Measurements from ENCODE around the gene VENTX. TPM values are rescaled to one million over a fixed set of nuclear protein-coding genes. Genes with fewer than 3 reads are reported as not detected.
"Not testable (repeated sequence)": the region's sequence is repeated elsewhere in the genome, so short reads cannot be mapped to it uniquely, and the experiment has no call there.

Gene VENTX
- total RNA-seq, 4 donors from 2014 or later: 0.13 to 1.3 (median 0.34) TPM

- intact Hi-C loops (cut with DNase I; ENCODE audit: low total_unique reads): no loop called here
- DNase-seq: no peak
- Histone ChIP-seq H3K27me3 (peaks cover 0 to 35% (median 16%) of the 10 kb centered on the region in 3 donors), H3K4me3 (no peak overlapping the region), H3K27ac (no peak overlapping the region), H3K9me3 (no peaks in the 10 kb centered on the region), H3K36me3 (no peaks in the 10 kb centered on the region), H3K4me1 (no peaks in the 10 kb centered on the region)
- in situ Hi-C loops (cut with MboI; ENCODE audit: low sequenced_read_pairs in 4 of 4): no loop called here
- TF ChIP-seq CTCF (IDR thresholded peaks at IDR 0.05 in 4 of 5, conservative IDR thresholded peaks at IDR 0.05 in 1 of 5): no peak
- no peak for TF ChIP-seq POLR2A (IDR thresholded peaks at IDR 0.05)
- no peak for ATAC-seq
Measured at GRCh38 chr10:133217800-133218589, 19.7 kb upstream of the VENTX start.

GRCh38 chr10:133218891-133219290, 18.8 kb upstream of the VENTX start:
- in situ Hi-C loops (cut with MboI; ENCODE audit: low sequenced_read_pairs in 4 of 4): no loop called here
- Histone ChIP-seq H3K4me3 (no peak overlapping the region), H3K36me3 (no peaks in the 10 kb centered on the region), H3K4me1 (no peaks in the 10 kb centered on the region), H3K27me3 (peaks cover 0 to 35% (median 15%) of the 10 kb centered on the region in 3 donors), H3K27ac (no peak overlapping the region), H3K9me3 (no peaks in the 10 kb centered on the region)
- ATAC-seq (no peak), DNase-seq (no peak)
- intact Hi-C loops (cut with DNase I; ENCODE audit: low total_unique reads): no loop called here
- TF ChIP-seq POLR2A (IDR thresholded peaks at IDR 0.05): no peak
- TF ChIP-seq CTCF (IDR thresholded peaks at IDR 0.05 in 4 of 5, conservative IDR thresholded peaks at IDR 0.05 in 1 of 5): no peak

DNA sequence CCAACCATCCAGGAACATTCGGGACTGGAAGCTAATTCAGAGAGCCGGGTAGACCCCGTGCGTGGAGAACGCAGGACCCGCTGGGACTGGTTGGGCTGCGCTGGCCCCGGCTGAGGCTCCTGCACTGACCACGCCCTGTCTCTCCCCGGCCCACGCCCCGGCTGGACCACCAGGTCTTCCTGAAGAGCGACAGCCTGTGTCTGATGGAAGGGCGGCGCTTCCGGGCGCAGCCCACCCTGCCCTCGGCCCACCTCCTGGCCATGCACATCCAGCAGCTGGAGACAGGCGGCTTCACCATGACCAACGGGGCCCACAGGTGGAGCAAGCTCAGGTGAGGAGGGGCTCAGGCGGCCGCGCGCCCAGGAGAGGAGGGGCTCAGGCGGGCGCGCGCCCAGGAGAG, 17.9 kb upstream of the VENTX start:
- Histone ChIP-seq H3K9me3 (no peaks in the 10 kb centered on the region), H3K4me1 (no peaks in the 10 kb centered on the region), H3K4me3 (no peak overlapping the region), H3K36me3 (no peaks in the 10 kb centered on the region), H3K27me3 (peaks cover 8 to 38% (median 17%) of the 10 kb centered on the region in 3 donors), H3K27ac (no peak overlapping the region)
- ATAC-seq: no peak
- TF ChIP-seq POLR2A (IDR thresholded peaks at IDR 0.05): no peak
- TF ChIP-seq CTCF (IDR thresholded peaks at IDR 0.05 in 4 of 5, conservative IDR thresholded peaks at IDR 0.05 in 1 of 5): no peak
- no peak for DNase-seq
- intact Hi-C loops (cut with DNase I; ENCODE audit: low total_unique reads) (no loop called here), in situ Hi-C loops (cut with MboI; ENCODE audit: low sequenced_read_pairs in 4 of 4) (no loop called here)

- Histone ChIP-seq H3K36me3 (no peaks in the 10 kb centered on the region), H3K27me3 (peaks cover 17 to 48% (median 26%) of the 10 kb centered on the region in 3 donors), H3K9me3 (no peaks in the 10 kb centered on the region), H3K4me1 (no peaks in the 10 kb centered on the region), H3K4me3 (no peak overlapping the region), H3K27ac (no peak overlapping the region)
- DNase-seq (no peak), ATAC-seq (no peak)
- TF ChIP-seq CTCF (IDR thresholded peaks at IDR 0.05 in 4 of 5, conservative IDR thresholded peaks at IDR 0.05 in 1 of 5) (no peak), POLR2A (IDR thresholded peaks at IDR 0.05) (no peak)
- in situ Hi-C loops (cut with MboI; ENCODE audit: low sequenced_read_pairs in 4 of 4): no loop called here
- intact Hi-C loops (cut with DNase I; ENCODE audit: low total_unique reads): no loop called here
Measured at GRCh38 chr10:133221331-133221730, 16.3 kb upstream of the VENTX start.

- H3K4me3 ChIP-seq: not testable (repeated sequence)
Measured at GRCh38 chr10:133221756-133222155, 15.9 kb upstream of the VENTX start.

More at GRCh38 chr10:133221756-133222155, 15.9 kb upstream of the VENTX start:
- H3K27ac ChIP-seq; ATAC-seq; DNase-seq; intact Hi-C loops (cut with DNase I; ENCODE audit: low total_unique reads); H3K9me3 ChIP-seq; H3K4me1 ChIP-seq; in situ Hi-C loops (cut with MboI; ENCODE audit: low sequenced_read_pairs in 4 of 4); H3K36me3 ChIP-seq: not testable (repeated sequence)
- H3K27me3 ChIP-seq: peaks cover 18 to 52% (median 28%) of the 10 kb centered on the region in 3 donors

Data from gastrocnemius medialis (tissue), 4 donors.